Amygdala (tissue), 56 donors: ENCODE results near the gene TMEM126A.

Experiments
- DNase-seq, 56 donors: peaks; one replicate each; lab custom pipeline; 2025; lab: John Stamatoyannopoulos, UW

The TMEM126A gene

DNA sequence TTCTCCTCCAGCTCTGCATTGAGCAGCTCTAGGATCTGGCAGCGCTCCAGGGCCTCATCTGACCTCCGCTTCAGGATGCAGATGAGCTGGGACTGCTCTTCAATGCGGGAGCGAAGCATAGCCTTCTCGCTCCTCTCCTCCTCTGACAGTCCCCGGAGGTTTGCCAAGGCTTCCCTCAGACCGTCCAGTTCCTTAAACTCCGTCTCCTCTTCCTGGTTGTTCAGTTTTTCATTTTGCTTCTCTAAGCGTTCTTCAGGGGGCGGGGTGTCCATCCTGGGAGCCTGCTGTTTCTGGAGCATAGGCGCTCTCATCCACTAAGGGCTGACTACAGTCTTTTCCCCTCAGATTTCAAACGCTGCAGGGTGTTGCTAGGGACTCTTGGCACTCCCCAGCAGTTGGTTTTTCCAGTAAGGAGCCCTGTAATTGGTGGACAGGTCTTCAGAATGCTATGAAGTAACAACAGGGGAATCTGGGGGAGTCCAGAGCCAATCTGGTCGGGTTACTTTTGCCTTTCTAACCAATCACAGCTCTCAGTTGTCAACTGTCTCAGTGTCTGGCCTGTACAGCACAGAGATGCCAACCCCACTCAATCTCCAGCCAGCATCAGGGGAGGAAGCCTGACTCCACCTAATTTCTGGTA lies 38.2 kb downstream of the TMEM126A start, which contains the start of gene CCDC89:
Gene CCDC89, minus strand, starts transcription at position 376 of the 640 bp plus-strand sequence. Its CDS starts 65 bp downstream, at position 311.
- DNase-seq: peak in 53 of 56 donors; percentile 5 to 84 (median 58)

DNA sequence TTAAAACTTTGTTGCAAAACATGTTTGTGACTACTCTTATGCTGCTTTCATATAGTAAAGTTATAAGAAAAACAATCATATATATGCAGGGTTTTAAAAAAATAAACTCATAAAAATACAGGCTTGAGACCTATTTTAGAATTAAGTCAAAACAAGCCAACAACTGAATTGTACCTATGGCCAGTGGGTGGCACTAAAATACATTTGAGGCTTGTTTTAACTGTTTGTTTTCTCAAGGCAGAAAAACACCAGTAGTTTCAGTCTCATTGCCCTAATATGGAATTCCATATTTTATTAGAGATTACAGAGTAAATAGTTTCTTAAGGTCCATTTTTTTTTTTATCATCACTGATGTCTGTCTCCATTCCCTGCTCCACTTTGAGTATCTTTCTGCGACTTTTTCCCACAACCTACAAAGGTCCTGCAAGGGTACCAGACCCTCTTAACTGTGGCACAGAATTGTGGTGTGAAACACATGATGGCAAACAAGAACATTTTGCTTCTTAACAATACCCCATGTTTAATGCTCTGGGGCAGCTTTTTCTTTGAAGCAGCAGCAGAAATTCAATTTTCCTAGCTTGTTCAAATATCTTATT lies 46.7 kb downstream of the TMEM126A start:
- DNase-seq: peak in 3 of 56 donors; percentile 2 to 37 (median 5)

DNA sequence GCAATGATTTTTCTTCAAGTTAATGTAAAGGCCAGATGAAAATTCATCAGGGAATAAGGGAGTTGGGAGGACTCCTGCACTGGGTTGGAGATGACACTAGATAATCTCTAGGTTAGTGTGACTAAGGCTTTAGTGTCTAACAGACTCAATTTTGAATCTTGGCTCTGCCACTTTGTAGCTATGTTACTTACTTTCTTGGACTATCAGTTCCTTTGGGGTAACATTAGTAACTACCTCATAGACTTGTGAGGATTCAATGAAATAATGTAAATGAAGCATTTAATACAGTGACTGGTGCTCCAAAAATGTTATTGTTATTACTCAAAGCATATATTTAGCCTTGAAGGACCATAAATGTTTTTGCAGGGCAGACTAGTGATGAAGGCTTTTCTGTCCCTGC lies 47.8 kb downstream of the TMEM126A start:
- DNase-seq: no peak

DNA sequence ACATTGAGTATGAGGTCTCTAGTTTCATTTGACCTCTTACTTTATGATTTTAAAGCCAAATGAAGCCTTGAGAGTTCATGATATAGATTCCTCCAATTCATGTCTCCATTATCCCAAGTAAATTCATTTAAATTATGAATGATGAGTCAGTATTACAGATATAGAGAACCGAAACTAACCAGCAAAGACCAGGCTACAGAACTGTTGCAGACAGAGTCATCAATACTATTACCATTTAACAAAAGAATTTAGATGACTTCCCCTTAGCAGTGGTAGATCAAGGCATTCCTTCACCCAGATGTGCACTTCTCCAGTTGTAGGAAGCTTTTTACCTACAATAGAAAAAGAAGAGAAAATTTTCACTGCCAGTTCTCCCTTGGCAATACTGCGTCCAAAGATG lies 50.0 kb downstream of the TMEM126A start:
- no peak for DNase-seq

DNA sequence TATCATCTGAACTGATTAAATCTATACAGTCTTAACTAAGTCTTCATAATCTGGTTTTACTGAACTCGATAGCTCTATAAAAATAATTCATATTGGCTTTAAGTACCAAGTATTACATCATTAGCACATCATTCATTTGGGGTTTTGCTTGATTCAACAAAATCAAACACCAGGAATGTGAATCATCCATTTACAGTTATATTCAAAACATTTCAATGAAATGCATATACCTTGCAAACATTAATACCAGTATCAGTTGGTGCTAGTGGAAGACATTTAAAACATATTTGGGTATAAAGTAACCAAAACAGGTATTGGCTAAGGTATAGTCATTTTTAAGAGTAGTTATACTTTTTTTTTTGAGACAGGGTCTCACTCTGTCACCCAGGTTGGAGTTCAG lies 50.4 kb downstream of the TMEM126A start:
- no peak for DNase-seq

DNA sequence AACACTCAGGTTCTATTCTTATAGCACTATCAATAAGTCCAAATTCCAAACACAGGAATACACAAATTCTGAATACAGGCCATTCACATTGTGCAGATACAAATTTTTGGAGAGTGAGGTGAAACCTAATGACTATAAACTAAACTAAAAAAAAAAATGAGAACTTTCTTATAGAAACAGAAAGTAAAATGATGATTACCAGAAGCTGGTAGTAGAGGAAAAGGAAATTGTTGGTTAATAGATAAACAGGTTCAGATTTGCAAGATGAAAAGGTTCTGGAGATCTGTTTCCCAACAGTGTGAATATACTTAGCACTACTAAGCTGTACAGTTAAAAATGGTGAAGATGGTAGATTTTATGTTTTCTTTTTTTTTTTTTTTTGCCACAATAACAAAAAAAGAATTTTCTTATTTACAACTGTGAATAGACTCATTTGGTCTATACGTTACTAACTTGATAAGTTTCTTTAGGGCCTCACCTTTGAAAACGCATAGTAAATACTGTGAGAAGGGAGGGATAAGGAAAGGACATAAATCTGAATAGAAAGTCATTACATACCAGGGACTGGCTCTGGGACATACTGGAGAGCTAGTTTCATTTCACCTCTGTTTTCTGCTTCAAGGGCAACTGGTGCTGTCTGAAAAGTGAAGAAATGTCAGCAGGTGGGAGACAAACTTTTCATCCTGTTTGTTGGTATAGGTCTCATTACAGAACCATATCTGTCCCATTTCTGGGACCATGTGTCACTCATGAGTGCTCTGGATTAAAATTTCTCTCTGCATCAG lies 52.4 kb downstream of the TMEM126A start:
- no peak for DNase-seq

DNA sequence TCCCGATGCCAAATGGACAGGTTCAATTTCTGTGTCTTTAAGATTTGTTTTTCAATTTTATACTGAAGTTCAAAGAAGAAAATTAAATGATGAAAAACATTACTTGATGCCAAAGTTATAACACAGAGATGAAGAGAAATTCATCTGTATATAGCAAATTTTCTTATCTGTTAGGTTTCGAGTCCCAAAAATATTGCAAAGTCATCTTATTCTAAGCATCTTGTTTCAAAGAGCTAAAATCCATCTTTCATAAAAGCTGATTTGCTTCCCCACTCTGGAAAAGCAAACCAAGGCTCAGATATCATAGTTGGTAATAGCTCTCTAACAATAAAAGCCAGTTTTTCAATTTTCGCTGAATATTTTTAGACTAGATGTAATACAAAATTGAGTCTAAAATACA lies 57.2 kb downstream of the TMEM126A start:
- no peak for DNase-seq

DNA sequence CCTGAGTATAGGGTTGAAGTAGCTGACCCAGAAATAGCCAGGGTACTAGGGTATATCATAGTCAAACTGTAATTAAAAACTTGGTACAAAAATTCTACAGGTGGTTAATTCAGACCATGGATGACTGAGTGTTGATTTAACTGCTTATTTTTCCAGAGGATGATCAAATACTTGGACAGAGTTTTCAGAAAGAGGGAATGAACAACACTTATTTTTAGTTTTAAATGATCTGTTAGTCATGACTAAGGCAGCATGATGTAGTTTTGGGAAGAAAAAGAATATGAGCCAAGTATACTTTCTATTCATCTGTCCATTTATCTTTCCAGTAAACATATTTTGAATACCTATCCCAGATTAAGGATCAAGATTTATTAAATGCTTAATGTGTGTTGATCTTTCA lies 58.0 kb downstream of the TMEM126A start:
- DNase-seq: no peak
